Renal cortex interstitium (tissue), 11 donors: ENCODE data around the gene CCR7. TPM values are rescaled to one million over a fixed set of nuclear protein-coding genes. Genes with fewer than 3 reads are reported as not detected.
A peak's percentile ranks its signal among the peaks of the same experiment; 100 is the strongest.
"Not testable (repeated sequence)": the region's sequence is repeated elsewhere in the genome, so short reads cannot be mapped to it uniquely, and the experiment has no call there.

Source experiments
- DNase-seq, 11 donors: peaks; one replicate each; pipeline ENCODE4 v3.0.0-alpha.2; 2013; ENCODE audit warnings: low read depth in 9 of 11, low spot score in 4 of 11; ENCODE audit errors: extremely low read depth in 1 of 11
- polyA plus RNA-seq, 3 donors: library from polyadenylated mRNA; unstranded; fragments of 120-200 nt; gene quantifications; one replicate each; pipeline ENCODE4 v1.2.1, GENCODE V29; 2013; ENCODE audit not compliant: insufficient read length in 3 of 3

CCR7 gene
- polyA plus RNA-seq, 3 donors, result 0.11 to 0.48 (median 0.33) TPM

- peak in 9 of 11 donors; percentile 52 to 76 (median 63) for DNase-seq
Measured at GRCh38 chr17:40598619-40599467, 33.6 kb upstream of the CCR7 start.

GRCh38 chr17:40598301-40598618 lies 33.0 kb upstream of the CCR7 start:
- no peak for DNase-seq

GRCh38 chr17:40597556-40598300 lies 32.5 kb upstream of the CCR7 start:
- no peak for DNase-seq

- no peak for DNase-seq
Measured at GRCh38 chr17:40597156-40597555, 31.9 kb upstream of the CCR7 start.

- no peak for DNase-seq
Measured at GRCh38 chr17:40596261-40596919, 31.1 kb upstream of the CCR7 start.

GRCh38 chr17:40590742-40591141 lies 25.5 kb upstream of the CCR7 start:
- DNase-seq, result no peak

- DNase-seq, result no peak
Measured at GRCh38 chr17:40588552-40588951, 23.3 kb upstream of the CCR7 start.

GRCh38 chr17:40586264-40586663 lies 21.0 kb upstream of the CCR7 start:
- DNase-seq, result not testable (repeated sequence)

GRCh38 chr17:40584950-40585349 lies 19.7 kb upstream of the CCR7 start:
- DNase-seq, result not testable (repeated sequence)

GRCh38 chr17:40582328-40582901 lies 17.1 kb upstream of the CCR7 start:
- no peak for DNase-seq

- DNase-seq, result no peak
Measured at GRCh38 chr17:40580140-40580539, 14.9 kb upstream of the CCR7 start.

- no peak for DNase-seq
Measured at GRCh38 chr17:40579471-40579870, 14.2 kb upstream of the CCR7 start.

GRCh38 chr17:40577611-40578065 lies 12.4 kb upstream of the CCR7 start:
- DNase-seq, result no peak

- DNase-seq, result no peak
Measured at GRCh38 chr17:40576113-40576740, 11.0 kb upstream of the CCR7 start.

GRCh38 chr17:40574292-40574691 lies 9.0 kb upstream of the CCR7 start:
- DNase-seq, result no peak

- DNase-seq, result not testable (repeated sequence)
Measured at GRCh38 chr17:40572245-40572993, 7.1 kb upstream of the CCR7 start.

GRCh38 chr17:40568074-40568836 lies 3.0 kb upstream of the CCR7 start:
- DNase-seq, result no peak

GRCh38 chr17:40567377-40567776 lies 2.1 kb upstream of the CCR7 start:
- no peak for DNase-seq
